Fibroblast of pulmonary artery (primary cell): ENCODE results near the gene ANTXR1.

Source experiments
- DNase-seq: peaks from one replicate; pipeline ENCODE4 v3.0.0-alpha.2; 2010; ENCODE audit warnings: low read depth
- H3K4me3 ChIP-seq: replicated peaks from 2 replicates; pipeline ENCODE4 v1.5.1; 2011; ENCODE audit warnings: low read depth, mild to moderate bottlenecking, control low read depth, low read length, moderate library complexity
- CTCF ChIP-seq: IDR thresholded peaks from 2 replicates; pipeline ENCODE4 v1.5.1; 2011; ENCODE audit warnings: mild to moderate bottlenecking, control low read depth, low read length, inconsistent platforms; ENCODE audit errors: missing control alignments

The ANTXR1 gene

DNA sequence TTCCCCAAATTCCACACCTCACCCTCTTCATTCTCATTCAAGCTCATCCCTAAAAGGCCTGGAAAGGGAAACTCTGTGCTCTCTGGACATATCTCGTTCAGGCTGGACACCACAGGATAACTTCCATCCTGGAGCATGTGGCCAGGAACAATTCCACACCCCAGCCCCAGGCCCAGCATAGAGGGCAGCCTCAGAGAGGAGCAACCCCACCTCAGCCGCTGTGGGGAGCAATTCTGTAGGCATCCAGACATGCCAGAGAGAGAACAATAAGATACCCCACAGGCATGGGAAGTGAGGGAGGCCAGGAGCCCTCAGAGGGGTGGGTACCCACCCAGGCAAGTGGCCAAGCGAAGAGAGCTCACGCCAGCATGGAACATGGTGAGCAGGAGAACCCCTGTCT is 230.7 kb downstream of the ANTXR1 start:
- no peak overlapping the region for H3K4me3 ChIP-seq
- no peak for DNase-seq
- TF ChIP-seq CTCF, result no peak

DNA sequence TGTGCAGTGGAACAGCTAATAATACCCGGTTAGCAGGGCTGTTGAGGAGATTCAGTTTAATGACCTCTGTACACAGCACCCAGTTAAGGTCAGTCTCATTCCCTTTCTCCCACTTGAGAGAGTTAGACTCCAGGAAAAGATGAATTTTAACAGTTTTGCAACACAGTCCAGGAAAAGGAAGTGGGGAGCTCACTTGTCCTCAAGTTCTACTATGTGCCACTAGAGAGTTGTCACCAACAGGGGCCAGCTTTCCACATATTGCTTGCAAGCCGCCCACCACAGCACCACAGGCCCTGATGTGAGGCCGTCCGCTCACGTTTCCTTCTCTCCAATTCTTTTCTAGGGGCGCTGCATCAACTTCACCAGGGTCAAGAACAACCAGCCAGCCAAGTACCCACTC is 231.9 kb downstream of the ANTXR1 start:
- TF ChIP-seq CTCF, result no peak
- no peak for DNase-seq
- no peak overlapping the region for H3K4me3 ChIP-seq

DNA sequence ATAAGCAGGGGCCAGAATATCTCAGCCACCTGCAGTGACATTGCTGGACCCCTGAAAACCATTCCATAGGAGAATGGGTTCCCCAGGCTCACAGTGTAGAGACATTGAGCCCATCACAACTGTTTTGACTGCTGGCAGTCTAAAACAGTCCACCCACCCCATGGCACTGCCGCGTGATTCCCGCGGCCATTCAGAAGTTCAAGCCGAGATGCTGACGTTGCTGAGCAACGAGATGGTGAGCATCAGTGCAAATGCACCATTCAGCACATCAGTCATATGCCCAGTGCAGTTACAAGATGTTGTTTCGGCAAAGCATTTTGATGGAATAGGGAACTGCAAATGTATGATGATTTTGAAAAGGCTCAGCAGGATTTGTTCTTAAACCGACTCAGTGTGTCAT is 234.6 kb downstream of the ANTXR1 start:
- TF ChIP-seq CTCF, result no peak
- DNase-seq, result no peak
- H3K4me3 ChIP-seq, result no peak overlapping the region

DNA sequence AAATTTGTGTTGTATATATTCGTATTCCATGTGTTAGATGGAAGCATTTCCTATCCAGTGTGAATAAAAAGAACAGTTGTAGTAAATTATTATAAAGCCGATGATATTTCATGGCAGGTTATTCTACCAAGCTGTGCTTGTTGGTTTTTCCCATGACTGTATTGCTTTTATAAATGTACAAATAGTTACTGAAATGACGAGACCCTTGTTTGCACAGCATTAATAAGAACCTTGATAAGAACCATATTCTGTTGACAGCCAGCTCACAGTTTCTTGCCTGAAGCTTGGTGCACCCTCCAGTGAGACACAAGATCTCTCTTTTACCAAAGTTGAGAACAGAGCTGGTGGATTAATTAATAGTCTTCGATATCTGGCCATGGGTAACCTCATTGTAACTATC is 235.3 kb downstream of the ANTXR1 start:
- H3K4me3 ChIP-seq, result no peak overlapping the region
- no peak for DNase-seq
- no peak for TF ChIP-seq CTCF

DNA sequence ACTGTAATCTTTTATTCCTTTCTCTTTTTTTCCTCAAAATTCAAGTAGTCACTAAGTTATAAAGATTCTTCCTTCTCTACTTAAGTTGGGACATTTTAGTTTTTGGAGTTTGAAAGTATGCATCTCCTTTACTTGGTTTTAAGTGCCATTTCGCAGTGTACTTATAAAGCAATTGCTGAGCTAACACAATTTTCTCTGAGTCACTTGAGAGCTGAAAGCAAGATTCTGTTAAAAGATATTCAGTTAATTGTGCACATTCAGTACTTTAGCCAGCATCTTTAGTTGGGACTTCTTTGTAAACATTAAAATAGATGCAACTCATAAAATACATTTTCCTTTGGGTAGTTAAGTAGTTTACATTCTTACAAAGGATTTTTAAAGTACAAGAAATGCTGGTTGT is 238.0 kb downstream of the ANTXR1 start:
- no peak for TF ChIP-seq CTCF
- no peak for DNase-seq
- H3K4me3 ChIP-seq, result no peak overlapping the region

GRCh38 chr2:69251943-69252342 is 239.0 kb downstream of the ANTXR1 start:
- H3K4me3 ChIP-seq, result no peak overlapping the region
- DNase-seq, result peak; percentile 31
- TF ChIP-seq CTCF, result no peak

DNA sequence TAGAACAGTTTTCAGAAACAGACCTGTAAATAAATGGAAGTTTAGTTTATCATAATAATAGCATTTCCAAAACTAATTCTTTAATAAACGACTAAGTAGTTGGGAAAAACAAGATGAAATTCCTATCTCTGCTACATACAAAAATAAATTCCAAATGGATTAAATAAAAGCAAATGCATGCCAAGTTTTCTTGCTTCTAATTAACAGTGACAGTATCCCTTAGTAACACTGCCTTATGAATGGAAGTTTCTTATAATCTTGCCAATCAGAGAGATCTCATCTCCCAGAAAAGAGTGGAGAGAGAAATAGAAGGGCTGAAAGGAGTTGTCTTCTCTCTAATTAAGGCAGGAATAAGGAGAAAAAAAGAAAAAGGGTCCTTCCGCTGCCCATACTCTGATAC is 240.1 kb downstream of the ANTXR1 start:
- peak; percentile 48 for DNase-seq
- no peak for TF ChIP-seq CTCF
- no peak overlapping the region for H3K4me3 ChIP-seq
